Thoracic aorta (tissue), 2 donors: ENCODE data around the gene DES. TPM values are rescaled to one million over a fixed set of nuclear protein-coding genes. Genes with fewer than 3 reads are reported as not detected.

Source experiments
- ATAC-seq: fragments of 150-250 bp; one replicate; pipeline ENCODE4 v1.8.0; 2017; ENCODE audit warnings: low read depth; ENCODE audit not compliant: insufficient number of reproducible peaks, low FRiP score
- DNase-seq: peaks from one replicate; pipeline ENCODE4 v3.0.0-alpha.2; 2020; ENCODE audit warnings: low spot score
- H3K27ac ChIP-seq, 2 donors: fragments of 200-600 bp; sonication (generic); 1 replicate in 1 of 2; 2 replicates in 1 of 2; pipeline ENCODE4 v1.5.1; 2016; ENCODE audit warnings: mild to moderate bottlenecking in 2 of 2, moderate library complexity in 2 of 2
- H3K27me3 ChIP-seq: fragments of 200-600 bp; sonication (generic); replicated peaks from 2 replicates; pipeline ENCODE4 v1.6.0; 2016; ENCODE audit warnings: mild to moderate bottlenecking; ENCODE audit not compliant: insufficient read depth
- H3K36me3 ChIP-seq: fragments of 200-600 bp; sonication (generic); one replicate; pipeline ENCODE4 v1.5.1; 2016
- H3K4me1 ChIP-seq, 2 donors: fragments of 200-600 bp; sonication (generic); 1 replicate in 1 of 2; 2 replicates in 1 of 2; pipeline versions ENCODE4 v1.5.1 to v1.6.0; 2016; ENCODE audit warnings: low read depth in 2 of 2, mild to moderate bottlenecking in 1 of 2; ENCODE audit not compliant: control insufficient read depth in 1 of 2
- H3K4me3 ChIP-seq: fragments of 200-600 bp; sonication (generic); 2 replicates; pipeline ENCODE4 v1.5.1; 2016; ENCODE audit warnings: mild to moderate bottlenecking
- H3K9me3 ChIP-seq: fragments of 200-600 bp; sonication (generic); 2 replicates; pipeline ENCODE4 v1.5.1; 2016
- total RNA-seq, 2 donors: library from RNA; depleted of rRNA; stranded (reverse); fragments of >200 nt; gene quantifications; one replicate each; pipeline versions ENCODE4 v1.1.0 to v1.2.3, GENCODE V29; 2016
- TF ChIP-seq, protein P1 (sequence below): fragments of 200-600 bp; sonication (generic); IDR thresholded peaks from one replicate; pipeline ENCODE4 v1.5.1; 2019; ENCODE audit warnings: antibody characterized with exemption

Gene DES
- total RNA-seq, 2 donors from 2014 or later = 146 to 302 TPM

DNA sequence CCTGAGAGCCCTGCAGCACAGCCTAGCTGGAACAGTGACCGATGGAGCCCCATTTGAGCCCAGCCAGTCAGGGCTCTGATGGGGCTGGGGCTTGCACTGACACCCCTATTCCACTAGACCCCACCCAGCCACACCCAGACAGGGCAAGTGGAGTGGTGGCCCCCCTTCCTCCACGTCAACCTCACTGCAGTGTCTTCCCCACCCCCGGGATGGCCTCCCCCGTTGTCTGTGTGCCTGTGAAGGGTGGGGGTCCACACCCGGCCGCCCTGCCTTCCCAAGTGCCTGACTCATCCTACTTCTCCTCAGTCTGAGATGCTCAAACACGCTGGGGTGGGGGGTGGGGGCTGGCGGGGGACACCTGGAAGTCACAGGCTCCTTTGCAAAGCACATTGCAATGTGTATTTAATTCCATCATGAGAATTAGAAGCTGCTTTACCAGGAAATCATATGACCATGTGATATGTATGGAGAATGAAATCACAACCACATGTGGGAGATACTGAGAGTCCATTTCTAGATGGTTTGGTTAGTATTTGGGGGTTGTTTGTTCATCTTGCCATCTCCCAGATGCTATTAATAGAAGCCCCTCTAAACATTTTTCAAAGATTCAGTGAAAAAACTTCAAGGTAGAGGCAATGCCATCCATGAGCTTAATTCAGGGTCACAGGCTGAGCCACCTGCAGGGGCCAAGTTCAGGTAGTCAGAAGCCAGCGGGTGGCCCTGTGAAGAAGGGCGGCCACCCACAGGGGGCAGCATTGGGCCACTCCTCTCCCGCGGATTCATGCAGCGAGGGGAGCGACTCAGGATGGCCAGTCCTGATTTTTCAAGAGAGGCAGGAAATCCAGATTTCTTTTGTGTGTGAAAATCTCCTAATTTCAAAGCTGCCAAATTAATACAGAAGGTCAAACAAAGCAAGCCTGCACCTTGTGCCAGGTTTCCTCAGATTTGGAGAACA, 57.8 kb downstream of the DES start:
- peak overlapping the region; percentile 66 to 81 for H3K27ac ChIP-seq
- TF ChIP-seq, protein P1, sequence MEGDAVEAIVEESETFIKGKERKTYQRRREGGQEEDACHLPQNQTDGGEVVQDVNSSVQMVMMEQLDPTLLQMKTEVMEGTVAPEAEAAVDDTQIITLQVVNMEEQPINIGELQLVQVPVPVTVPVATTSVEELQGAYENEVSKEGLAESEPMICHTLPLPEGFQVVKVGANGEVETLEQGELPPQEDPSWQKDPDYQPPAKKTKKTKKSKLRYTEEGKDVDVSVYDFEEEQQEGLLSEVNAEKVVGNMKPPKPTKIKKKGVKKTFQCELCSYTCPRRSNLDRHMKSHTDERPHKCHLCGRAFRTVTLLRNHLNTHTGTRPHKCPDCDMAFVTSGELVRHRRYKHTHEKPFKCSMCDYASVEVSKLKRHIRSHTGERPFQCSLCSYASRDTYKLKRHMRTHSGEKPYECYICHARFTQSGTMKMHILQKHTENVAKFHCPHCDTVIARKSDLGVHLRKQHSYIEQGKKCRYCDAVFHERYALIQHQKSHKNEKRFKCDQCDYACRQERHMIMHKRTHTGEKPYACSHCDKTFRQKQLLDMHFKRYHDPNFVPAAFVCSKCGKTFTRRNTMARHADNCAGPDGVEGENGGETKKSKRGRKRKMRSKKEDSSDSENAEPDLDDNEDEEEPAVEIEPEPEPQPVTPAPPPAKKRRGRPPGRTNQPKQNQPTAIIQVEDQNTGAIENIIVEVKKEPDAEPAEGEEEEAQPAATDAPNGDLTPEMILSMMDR = peak; percentile 86

More for the DNA sequence above, 57.8 kb downstream of the DES start:
- peaks cover 0 to 17% of the 10 kb centered on the region in 2 donors for H3K4me1 ChIP-seq
- no peaks in the 10 kb centered on the region for H3K27me3 ChIP-seq
- no peak overlapping the region for H3K4me3 ChIP-seq
- peaks cover 87% of the 10 kb centered on the region for H3K36me3 ChIP-seq
- no peak for ATAC-seq
- H3K9me3 ChIP-seq = no peaks in the 10 kb centered on the region
- no peak for DNase-seq

Other genes starting within 250 kb of the DES start
- 1 to 10 TPM; 1.4 to 3.4 TPM for gene SLC23A3, start 248.3 kb upstream of the DES start, total RNA-seq
- gene CNPPD1, start 241.5 kb upstream of the DES start, total RNA-seq = 10 to 100 TPM; 31.9 to 51.0 TPM
- gene RETREG2, start 240.1 kb upstream of the DES start, total RNA-seq = 10 to 100 TPM; 43.8 to 58.6 TPM
- gene ZFAND2B, start 211.6 kb upstream of the DES start, total RNA-seq = 10 to 100 TPM; 21.7 to 83.8 TPM
- 10 to 100 TPM; 12.7 to 26.0 TPM for gene ABCB6, start 199.4 kb upstream of the DES start, total RNA-seq
- gene ATG9A, start 188.7 kb upstream of the DES start, total RNA-seq = 10 to 100 TPM; 39.4 to 60.4 TPM
- 10 to 100 TPM; 69.7 to 72.6 TPM for gene ANKZF1, start 188.6 kb upstream of the DES start, total RNA-seq
- gene GLB1L, start 172.9 kb upstream of the DES start, total RNA-seq = 10 to 100 TPM in 1 of 2 donors, 1 to 10 TPM in 1; 9.1 to 13.7 TPM
- 10 to 100 TPM; 10.7 to 11.7 TPM for gene STK16, start 172.9 kb upstream of the DES start, total RNA-seq
- gene TUBA4B, start 165.1 kb upstream of the DES start, total RNA-seq = not detected
- 10 to 100 TPM; 20.4 to 84.6 TPM for gene TUBA4A, start 164.5 kb upstream of the DES start, total RNA-seq
- gene DNAJB2, start 139.0 kb upstream of the DES start, total RNA-seq = 10 to 100 TPM; 56.9 to 61.2 TPM
- gene PTPRN, start 109.0 kb upstream of the DES start, total RNA-seq = not detected
- not detected for gene RESP18, start 85.6 kb upstream of the DES start, total RNA-seq
- gene DNPEP, start 30.5 kb upstream of the DES start, total RNA-seq = 10 to 100 TPM; 42.7 to 51.2 TPM
- 100 to 1,000 TPM; 426 to 455 TPM for gene SPEG, start 16.5 kb downstream of the DES start, total RNA-seq
- gene GMPPA, start 80.5 kb downstream of the DES start, total RNA-seq = 10 to 100 TPM; 30.5 to 56.5 TPM
- gene ASIC4, start 96.1 kb downstream of the DES start, total RNA-seq = under 1 TPM in 1 of 2 donors, not detected in 1; 0.41 TPM
- gene CHPF, start 125.4 kb downstream of the DES start, total RNA-seq = 100 to 1,000 TPM; 184 to 269 TPM
- 1 to 10 TPM; 1.4 to 3.9 TPM for gene TMEM198, start 125.7 kb downstream of the DES start, total RNA-seq
- gene OBSL1, start 153.2 kb downstream of the DES start, total RNA-seq = 100 to 1,000 TPM in 1 of 2 donors, 10 to 100 TPM in 1; 88.7 to 151 TPM
- 1 to 10 TPM; 1.2 to 1.6 TPM for gene INHA, start 153.9 kb downstream of the DES start, total RNA-seq
- gene STK11IP, start 179.5 kb downstream of the DES start, total RNA-seq = 10 to 100 TPM; 20.0 to 25.3 TPM
- 1 to 10 TPM; 5.6 to 6.5 TPM for gene SLC4A3, start 209.3 kb downstream of the DES start, total RNA-seq